GM10266 (cell line): ENCODE data around the gene DAZAP1.
"Not testable (repeated sequence)": the region's sequence is repeated elsewhere in the genome, so short reads cannot be mapped to it uniquely, and the experiment has no call there.

Source experiments
- DNase-seq: peaks from one replicate; pipeline ENCODE4 v3.0.0; 2012; ENCODE audit errors: extremely low spot score
- CTCF ChIP-seq: IDR thresholded peaks from 2 replicates; pipeline ENCODE4 v1.5.1; 2012; ENCODE audit warnings: mild to moderate bottlenecking, low read depth; ENCODE audit not compliant: control insufficient read depth, insufficient read depth; ENCODE audit errors: missing control alignments

The DAZAP1 gene

GRCh38 chr19:1471515-1472160 is 64.3 kb downstream of the DAZAP1 start:
- TF ChIP-seq CTCF: no peak
- no peak for DNase-seq

- no peak for DNase-seq
- no peak for TF ChIP-seq CTCF
Observed at GRCh38 chr19:1472231-1473084, 65.1 kb downstream of the DAZAP1 start.

GRCh38 chr19:1473085-1473851 is 65.9 kb downstream of the DAZAP1 start:
- TF ChIP-seq CTCF: no peak
- DNase-seq: no peak

- no peak for TF ChIP-seq CTCF
- no peak for DNase-seq
Observed at GRCh38 chr19:1474011-1474764, 66.8 kb downstream of the DAZAP1 start.

- TF ChIP-seq CTCF: no peak
- DNase-seq: no peak
Observed at GRCh38 chr19:1474765-1475351, 67.5 kb downstream of the DAZAP1 start.

- TF ChIP-seq CTCF: no peak
- no peak for DNase-seq
Observed at GRCh38 chr19:1475751-1476437, 68.5 kb downstream of the DAZAP1 start.

- not testable (repeated sequence) for DNase-seq
Observed at GRCh38 chr19:1477056-1477455, 69.7 kb downstream of the DAZAP1 start.
